ENCODE measurements around the gene THG1L.
"Not testable (repeated sequence)": the region's sequence is repeated elsewhere in the genome, so short reads cannot be mapped to it uniquely, and the experiment has no call there.

THG1L gene

DNA sequence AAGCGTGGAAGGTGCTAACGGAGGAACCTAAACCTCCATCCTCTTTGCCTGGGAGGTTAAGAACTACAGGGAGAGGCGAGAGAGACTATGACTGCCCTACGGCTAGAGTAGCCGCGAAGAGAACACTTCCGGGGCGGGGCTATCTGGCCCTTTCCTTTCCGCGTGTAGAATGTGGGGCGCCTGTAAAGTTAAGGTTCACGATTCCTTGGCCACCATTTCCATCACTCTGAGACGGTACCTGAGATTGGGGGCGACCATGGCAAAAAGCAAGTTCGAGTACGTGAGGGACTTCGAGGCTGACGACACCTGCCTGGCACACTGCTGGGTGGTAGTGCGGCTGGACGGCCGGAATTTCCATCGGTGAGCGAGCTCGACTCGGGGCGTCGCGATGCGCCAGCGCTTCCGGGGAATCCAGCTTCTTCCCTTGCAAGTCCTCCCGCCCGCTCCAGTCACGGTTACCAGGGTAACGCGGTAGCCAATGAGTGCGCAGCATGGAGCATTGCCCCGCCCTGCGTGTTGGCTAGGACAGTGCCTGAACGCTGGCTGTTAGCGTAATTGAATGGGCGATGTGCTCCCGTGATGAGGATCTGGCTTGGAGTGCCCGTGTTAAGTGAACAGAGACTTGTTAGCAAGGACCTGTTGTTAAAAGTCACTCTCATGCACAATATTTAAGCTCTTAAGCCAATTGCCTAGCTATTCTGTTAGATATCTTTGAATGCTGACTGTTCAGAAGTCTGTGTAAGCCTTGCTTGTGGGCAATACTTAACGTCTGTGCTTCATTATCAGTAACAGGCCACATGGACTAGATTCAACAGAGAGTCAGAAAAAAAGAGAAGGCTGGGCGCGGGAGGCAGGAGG is at the start of gene THG1L:
THG1L (plus strand) TSS at position 149 of the 858 bp plus-strand sequence; CDS start at position 170, 21 bp downstream.
- peak; percentile 96 to 97 for DNase-seq (ENCODE audit: low read depth in 2 of 2)

- no peak for DNase-seq (ENCODE audit: low read depth in 2 of 2)
Measured at GRCh38 chr5:157682257-157682656, 49.0 kb upstream of the THG1L start.

DNA sequence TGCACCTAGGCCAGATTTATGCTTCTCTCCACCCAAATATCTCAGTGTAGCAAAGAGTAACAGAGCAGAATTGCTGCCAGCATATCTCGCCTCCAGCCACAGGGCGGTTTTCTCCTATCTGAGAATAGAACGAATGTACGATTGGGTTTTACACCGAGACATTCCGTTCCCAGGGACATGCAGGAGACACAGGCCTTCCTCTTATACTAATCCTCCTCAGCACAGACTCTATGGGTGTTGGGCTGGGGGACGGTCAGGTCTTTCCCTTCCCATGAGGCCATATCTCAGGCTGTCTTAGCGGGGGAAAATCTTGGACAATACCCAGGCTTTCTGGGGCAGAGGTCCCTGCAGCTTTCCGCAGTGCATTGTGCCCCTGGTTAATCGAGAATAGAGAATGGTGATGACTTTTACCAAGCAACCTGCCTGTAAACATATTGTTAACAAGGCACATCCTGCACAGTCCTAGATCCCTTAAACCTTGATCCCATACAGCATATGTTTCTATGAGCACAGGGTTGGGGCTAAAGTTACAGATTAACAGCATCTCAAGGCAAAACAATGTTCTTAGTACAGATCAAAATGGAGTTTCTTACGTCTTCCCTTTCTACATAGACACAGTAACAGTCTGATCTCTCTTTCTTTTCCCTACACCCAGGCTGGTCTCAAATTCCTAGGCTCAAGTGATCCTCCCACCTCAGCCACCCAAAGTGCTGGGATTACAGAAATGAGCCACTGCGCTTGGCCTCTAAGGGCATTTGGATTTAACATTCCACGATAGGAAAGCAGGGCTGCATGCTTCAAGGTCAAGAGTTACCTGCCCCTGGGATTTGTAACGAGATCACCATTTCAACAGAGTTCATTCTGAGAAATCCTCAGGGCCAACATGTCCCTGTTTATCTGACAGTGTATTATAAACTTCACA is 44.7 kb upstream of the THG1L start:
- DNase-seq (ENCODE audit: low read depth in 2 of 2): not testable (repeated sequence)

DNA sequence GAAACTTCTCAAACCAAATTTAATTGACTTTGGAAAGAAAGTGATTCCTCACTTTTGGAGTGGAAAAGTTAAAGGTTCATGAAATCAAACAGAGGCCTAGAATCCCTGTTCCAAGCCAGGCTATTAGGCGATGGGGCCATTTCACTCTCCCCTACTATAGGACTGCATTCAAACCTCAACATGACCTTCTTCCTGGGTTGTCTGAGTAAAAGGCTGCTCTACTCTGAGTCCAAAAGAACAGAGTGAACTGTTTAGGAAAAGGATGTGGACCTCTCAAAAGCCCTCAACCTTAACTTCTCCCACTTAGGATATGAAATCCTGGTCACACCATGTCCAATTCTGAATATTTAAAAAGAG is 44.0 kb upstream of the THG1L start:
- no peak for DNase-seq (ENCODE audit: low read depth in 2 of 2)

- no peak for DNase-seq (ENCODE audit: low read depth in 2 of 2)
Measured at GRCh38 chr5:157689942-157690689, 41.1 kb upstream of the THG1L start.

GRCh38 chr5:157690690-157691433 is 40.4 kb upstream of the THG1L start:
- DNase-seq (ENCODE audit: low read depth in 2 of 2): no peak

- not testable (repeated sequence) for DNase-seq (ENCODE audit: low read depth in 2 of 2)
Measured at GRCh38 chr5:157693816-157694215, 37.4 kb upstream of the THG1L start.

DNA sequence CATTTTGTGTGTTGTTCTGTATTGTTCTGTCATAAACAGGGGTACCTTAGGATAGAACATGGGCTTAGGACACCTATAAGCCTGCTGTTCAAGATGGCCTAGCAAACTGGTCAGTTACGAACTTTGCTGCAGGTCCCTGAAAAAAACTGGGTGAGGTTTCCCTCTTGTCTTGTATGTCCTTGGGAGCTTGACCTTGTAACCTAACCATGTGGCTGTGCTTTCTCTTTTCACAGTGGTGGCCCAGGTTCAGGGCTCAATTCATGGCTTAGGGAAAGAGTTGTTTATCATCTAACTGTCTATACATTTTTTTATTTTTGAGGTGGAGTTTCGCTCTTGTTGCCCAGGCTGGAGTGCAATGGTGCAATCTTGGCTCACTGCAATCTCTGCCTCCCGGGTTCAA is 35.1 kb upstream of the THG1L start:
- not testable (repeated sequence) for DNase-seq (ENCODE audit: low read depth in 2 of 2)

DNA sequence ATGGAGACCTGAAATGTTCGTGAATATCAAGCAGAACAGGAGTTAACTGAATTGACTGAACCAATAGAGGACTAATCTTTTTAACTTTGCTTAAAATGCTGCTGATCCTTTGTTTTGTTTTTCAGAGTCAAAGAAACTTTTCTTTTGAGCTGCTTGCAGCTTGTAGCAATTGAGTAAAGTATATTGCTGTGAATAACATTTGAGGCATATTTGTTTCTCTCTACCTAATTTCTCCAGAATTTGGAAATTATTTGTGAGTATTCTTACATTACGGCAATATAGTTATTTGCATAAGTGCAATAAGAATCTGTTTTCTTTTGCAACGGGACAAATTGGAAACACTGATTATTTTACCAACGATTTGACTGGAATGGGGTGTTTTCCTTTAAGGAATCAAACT is 32.5 kb upstream of the THG1L start:
- not testable (repeated sequence) for DNase-seq (ENCODE audit: low read depth in 2 of 2)

DNA sequence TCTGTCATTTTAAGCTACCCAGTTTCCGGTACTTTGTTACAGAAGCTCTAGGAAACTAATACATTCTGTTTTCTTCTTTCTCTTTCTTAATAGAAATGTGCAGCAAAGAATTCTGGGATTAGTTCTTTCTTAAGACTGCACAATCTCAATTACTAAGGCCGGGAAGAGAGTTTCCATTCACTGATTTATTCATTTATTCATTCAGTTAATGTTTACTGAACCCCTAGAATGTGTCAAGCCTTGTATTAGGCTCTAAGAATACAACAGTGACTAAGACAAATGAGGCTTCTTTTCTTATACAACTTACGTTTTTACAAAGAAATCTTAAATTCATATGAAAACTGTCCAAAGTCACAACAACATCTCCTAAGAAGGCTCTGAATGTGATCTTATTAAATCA is 27.5 kb upstream of the THG1L start:
- no peak for DNase-seq (ENCODE audit: low read depth in 2 of 2)

DNA sequence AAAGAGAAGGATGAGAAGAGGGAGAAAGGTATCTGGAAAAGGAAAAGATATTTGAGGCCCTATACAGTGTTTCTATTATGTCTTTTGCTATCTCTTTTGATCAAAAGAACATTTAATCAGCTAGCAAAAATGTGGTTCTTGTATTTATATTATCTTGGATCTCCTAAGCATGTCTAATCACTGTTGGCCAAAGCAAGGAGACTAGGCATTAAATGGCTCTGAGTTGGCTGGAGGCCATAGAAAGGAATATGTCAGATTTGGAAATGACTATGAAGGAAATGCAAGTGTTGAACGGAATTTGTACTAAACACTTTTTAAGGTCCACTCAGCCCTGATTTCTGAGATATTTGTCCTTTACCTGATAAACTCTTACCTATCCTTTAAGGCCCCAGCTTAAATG is 22.4 kb upstream of the THG1L start:
- no peak for DNase-seq (ENCODE audit: low read depth in 2 of 2)

DNA sequence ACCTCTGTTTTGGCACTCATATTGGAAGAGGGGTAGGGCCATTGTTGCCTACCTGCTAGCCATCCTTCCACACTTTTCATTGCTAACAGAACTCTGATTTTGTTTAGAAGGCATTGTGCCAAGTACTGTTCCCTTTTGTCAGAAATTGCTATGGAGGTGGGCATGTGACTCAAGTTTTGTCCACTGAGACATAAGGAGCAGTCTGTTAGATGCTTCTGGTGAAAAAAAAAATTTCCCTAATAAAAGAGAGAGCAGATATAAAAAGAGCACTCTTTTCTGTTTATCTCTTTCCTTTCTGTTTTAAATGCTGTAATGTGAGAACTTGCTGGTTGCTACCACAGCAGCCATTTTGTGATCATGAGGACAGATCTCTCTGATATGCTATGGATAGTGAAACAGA is 21.9 kb upstream of the THG1L start:
- DNase-seq (ENCODE audit: low read depth in 2 of 2): no peak

GRCh38 chr5:157710431-157710830 is 20.8 kb upstream of the THG1L start:
- DNase-seq (ENCODE audit: low read depth in 2 of 2): no peak

GRCh38 chr5:157710882-157711281 is 20.3 kb upstream of the THG1L start:
- no peak for DNase-seq (ENCODE audit: low read depth in 2 of 2)

DNA sequence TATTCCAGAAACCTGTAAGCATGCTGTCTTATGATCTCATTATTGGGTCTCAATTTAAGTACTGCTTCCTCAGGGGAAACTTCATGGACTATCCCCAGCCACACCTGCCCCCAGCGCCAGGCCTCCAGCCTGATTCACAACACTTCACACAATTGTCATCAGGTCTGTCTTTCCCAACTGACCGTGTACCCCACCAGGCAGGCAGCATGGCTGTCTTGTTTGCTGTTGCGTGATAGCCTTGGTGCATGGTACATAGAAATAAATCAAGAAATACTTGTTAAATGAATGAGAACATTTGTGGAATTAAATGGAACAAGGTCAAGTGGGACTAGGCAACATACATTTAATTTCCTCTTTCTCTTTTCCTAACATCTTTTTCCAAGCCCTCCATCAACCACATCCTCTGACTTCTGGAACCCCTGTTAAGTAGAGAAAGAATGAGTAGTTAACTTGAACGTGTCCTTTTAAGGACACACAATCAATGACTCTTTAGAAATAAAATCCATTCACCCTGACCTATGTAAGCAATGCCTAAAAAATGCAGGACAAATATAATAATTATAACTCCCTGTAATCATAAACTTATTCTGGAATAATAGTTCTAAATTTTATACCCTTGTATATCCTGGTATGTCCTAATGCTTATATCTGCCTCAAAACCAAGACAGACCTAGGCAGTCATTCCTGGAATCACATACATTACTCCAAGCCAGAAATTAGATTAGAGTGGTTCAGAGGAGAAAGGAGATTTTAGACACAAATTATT is 17.2 kb upstream of the THG1L start:
- DNase-seq (ENCODE audit: low read depth in 2 of 2): no peak

DNA sequence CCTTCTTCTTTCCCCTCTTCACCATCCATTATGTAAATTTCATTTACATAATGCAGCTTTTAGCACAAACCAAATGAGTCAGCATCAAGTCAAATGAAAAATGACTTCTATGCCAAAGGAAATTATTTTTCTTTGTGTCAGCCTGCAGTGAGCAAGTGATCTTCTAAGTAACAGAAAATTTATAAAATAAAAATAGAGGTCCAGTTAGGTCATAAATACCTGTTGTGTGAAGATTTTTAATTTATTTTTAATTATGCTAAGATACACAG is 16.7 kb upstream of the THG1L start:
- DNase-seq (ENCODE audit: low read depth in 2 of 2): no peak

DNA sequence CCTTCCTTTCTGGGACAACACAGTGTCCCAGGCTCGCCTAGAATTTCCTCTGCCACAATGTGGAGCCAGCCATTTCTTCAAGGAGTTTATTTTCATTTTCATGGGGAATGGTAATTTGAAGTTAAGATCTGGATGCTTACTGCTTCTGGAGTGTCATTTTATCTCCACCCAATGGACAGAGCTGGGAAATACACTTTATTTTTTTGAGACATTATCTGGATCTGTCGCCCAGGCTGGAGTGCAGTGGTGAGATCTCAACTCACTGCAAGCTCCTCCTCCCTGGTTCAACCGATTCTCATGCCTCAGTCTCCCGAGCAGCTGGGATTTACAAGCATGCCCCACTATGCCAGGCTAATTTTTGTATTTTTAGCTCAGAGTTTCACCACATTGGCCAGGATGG is 12.7 kb upstream of the THG1L start:
- DNase-seq (ENCODE audit: low read depth in 2 of 2): no peak

GRCh38 chr5:157719245-157719644 is 12.0 kb upstream of the THG1L start:
- no peak for DNase-seq (ENCODE audit: low read depth in 2 of 2)

GRCh38 chr5:157721159-157721558 is 10.1 kb upstream of the THG1L start:
- DNase-seq (ENCODE audit: low read depth in 2 of 2): no peak

GRCh38 chr5:157722895-157723294 is 8.3 kb upstream of the THG1L start:
- not testable (repeated sequence) for DNase-seq (ENCODE audit: low read depth in 2 of 2)

DNA sequence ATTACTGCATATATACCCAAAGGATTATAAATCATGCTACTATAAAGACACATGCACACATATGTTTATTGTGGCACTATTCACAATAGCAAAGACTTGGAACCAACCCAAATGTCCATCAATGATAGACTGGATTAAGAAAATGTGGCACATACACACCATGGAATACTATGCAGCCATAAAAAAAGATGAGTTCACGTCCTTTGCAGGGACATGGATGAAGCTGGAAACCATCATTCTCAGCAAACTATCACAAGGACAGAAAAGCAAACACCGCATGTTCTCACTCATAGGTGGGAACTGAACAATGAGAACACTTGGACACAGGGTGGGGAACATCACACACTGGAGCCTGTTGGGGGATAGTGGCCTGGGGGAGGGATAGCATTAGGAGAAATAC is 4.6 kb upstream of the THG1L start:
- not testable (repeated sequence) for DNase-seq (ENCODE audit: low read depth in 2 of 2)
